ENCODE results near the gene PRAMEF8.
"Not testable (repeated sequence)": the region's sequence is repeated elsewhere in the genome, so short reads cannot be mapped to it uniquely, and the experiment has no call there.

The PRAMEF8 gene

DNA sequence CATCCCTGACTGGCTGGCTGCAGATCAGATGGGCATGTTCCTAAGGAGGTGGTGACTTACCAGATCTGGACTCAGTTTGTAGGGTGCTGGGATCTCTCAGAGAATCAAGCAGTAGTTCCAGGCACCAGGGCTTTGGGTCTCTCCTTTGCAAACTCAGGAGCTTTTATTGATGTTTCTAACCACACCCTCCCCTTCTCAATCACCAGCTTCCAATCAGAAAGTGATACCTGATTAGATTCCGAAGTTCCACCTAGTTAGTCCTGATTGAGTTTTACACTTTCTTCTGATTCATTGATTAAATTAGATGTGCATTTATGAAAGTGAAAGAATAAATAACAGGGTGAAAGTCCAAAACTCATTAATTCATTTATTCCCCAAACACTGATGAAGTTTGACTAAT lies at the start of gene PRAMEF8:
TSS of gene PRAMEF8 (minus strand) at position 101 of the 400 bp plus-strand sequence. CDS start 1,046 bp downstream, outside the sequence.
- DNase-seq (ENCODE audit: low read depth in 2 of 2) = not testable (repeated sequence)

DNA sequence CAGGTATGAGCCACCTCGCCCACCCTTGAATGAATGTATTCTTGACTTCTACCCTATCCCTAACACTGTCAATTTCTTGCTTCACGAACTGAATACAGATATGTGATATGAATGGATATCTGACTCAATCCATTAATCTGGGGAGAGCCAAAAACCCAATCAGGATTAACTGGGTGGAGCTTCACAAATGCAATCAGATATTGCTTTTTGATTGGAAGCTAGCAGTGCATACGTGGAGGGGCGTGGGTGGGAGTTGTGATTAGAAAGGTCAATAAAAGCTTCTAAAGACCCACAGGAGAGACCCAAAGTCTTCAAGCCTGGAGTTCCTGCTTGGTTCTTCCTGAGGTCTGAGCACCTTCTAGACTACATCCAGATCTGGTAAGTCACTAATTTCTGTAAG lies 30.3 kb upstream of the PRAMEF8 start, which contains the start of gene PRAMEF15:
TSS of gene PRAMEF15 (plus strand) at position 301 of the 400 bp plus-strand sequence. CDS start 2,827 bp downstream, outside the sequence.
- DNase-seq (ENCODE audit: low read depth in 2 of 2) = not testable (repeated sequence)

DNA sequence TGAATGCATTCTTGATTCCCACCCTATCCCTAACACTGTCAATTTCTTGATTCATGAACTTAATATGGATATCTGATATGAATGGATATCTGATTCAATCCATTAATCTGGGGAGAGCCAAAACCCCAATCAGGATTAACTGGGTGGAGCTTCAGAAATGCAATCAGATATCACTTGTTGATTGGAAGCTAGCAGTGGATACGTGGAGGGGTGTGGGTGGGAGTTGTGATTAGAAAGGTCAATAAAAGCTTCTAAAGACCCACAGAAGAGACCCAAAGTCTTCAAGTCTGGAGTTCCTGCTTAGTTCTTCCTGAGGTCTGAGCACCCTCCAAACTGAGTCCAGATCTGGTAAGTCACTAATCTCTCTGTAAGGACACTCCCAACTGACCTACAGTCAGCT lies 18.3 kb upstream of the PRAMEF8 start, which contains the start of gene PRAMEF33:
TSS of gene PRAMEF33 (plus strand) at position 301 of the 400 bp plus-strand sequence. CDS start 2,416 bp downstream, outside the sequence.
- DNase-seq (ENCODE audit: low read depth in 2 of 2) = not testable (repeated sequence)

DNA sequence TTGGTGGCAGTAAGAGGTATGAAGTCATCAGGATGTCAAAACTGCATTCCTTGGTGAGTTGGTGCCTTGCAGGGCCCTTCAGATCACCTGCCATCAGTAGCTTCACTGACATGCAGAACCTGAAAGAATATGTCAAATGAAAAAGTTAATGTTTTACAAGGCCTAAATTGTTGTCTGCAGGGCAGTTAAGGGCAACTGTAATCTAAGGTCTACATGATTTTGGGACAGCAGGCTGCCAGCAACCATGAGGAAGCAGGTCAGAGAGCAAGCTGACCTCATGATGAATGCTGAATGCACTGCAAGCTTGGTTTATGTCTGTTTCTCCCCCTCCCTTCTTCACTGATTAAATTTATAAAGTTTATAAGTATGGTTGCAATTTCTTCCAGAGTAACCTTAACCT lies 17.3 kb upstream of the PRAMEF8 start:
- DNase-seq (ENCODE audit: low read depth in 2 of 2) = not testable (repeated sequence)

DNA sequence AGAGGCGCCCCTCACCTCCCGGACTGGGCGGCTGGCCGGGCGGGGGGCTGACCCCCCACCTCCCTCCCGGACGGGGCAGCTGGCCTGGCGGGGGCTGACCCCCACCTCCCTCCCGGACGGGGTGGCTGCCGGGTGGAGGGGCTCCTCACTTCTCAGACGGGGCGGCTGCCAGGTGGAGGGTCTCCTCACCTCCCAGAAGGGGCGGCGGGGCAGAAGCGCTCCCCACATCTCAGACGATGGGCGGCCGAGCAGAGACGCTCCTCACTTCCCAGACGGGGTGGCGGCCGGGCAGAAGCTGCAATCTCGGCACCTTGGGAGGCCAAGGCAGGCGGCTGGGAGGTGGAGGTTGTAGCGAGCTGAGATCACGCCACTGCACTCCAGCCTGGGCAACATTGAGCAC lies 13.8 kb upstream of the PRAMEF8 start:
- not testable (repeated sequence) for DNase-seq (ENCODE audit: low read depth in 2 of 2)

DNA sequence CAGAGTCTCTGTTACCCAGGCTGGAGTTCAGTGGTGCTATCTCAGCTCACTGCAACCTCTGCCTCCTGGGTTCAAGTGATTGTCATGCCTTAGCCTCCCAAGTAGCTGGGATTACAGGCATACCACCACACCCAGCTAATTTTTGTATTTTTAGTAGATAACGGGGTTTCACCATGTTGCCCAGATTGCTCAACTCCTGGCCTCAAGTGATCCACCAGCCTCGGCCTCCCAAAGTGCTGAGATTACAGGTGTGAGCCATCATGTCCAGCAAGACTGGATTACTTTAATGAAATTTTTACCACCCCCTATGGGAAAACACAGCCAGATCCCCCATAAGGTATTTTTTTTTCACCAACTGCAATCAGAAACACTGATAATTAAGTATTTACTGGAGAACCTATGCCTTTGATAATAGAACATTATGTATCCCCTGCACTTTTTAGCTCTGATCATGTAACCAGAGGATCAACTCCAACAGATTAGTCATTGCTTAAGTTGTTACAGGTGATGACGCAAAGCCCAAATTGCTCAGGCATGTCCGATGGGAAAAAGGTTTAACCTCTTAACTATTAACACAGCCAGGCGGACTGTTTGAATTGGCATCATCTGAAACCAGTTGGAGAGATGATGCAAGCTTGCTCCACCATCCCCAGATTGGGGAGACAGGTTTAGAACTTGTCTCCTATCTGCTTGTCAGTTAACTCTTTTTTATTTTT lies 12.4 kb upstream of the PRAMEF8 start:
- DNase-seq (ENCODE audit: low read depth in 2 of 2) = not testable (repeated sequence)

DNA sequence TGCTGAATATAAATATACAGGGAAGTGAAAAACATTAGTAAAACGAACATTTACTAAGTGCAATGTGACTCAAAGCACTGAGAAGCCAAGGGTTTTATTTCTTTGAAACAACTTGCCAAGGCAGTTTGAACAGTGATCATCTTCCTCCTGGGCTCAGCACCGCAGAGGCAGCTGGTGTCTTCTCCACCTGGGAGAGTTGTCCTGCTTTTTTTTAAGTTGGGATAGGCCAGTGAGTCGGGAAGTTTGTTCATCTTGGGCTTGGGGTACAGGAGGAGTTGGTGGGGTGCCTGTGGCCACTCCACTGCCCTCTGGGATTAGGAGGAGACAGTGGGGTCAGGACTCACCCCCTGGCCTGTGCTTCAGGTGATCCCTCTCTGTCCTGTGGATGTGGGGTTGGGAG lies 4.1 kb upstream of the PRAMEF8 start:
- DNase-seq (ENCODE audit: low read depth in 2 of 2) = not testable (repeated sequence)

DNA sequence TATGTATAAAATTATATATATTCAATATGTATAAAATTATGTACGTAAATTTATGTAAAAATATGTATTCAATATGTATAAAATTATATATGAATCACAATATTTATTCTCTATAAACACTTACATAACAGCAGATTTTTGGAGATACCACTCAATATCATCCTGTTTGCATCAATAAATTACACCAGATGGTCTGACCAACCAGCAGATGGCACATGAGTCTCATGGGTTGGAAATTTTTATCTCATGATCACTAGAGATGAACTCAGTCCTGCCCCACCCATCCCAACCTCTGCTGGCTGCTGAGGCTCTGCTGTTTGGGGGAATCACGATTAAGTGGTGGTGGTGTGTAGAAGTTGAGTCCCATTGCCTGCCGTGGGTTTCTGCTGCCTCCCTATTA lies 5.3 kb downstream of the PRAMEF8 start:
- not testable (repeated sequence) for DNase-seq (ENCODE audit: low read depth in 2 of 2)

DNA sequence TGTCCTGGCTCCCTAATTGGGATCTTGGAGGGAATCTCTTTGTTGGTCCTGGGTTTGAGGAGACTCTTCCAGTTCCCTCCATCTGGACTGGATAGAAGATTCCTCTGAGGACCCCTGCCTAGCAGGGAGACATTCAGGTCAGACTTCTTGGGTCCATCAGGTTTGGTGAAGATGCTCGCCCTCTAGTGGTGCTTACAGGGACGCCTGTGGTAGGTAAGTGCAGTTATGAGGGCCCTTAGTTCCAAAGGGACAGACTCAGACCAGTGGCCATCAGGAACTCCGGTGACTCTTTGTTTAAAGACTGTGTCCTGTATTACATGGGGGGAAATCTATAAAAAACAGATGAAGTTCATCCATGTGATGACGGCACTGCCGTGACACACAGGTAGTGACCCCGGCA lies 7.9 kb downstream of the PRAMEF8 start:
- not testable (repeated sequence) for DNase-seq (ENCODE audit: low read depth in 2 of 2)

DNA sequence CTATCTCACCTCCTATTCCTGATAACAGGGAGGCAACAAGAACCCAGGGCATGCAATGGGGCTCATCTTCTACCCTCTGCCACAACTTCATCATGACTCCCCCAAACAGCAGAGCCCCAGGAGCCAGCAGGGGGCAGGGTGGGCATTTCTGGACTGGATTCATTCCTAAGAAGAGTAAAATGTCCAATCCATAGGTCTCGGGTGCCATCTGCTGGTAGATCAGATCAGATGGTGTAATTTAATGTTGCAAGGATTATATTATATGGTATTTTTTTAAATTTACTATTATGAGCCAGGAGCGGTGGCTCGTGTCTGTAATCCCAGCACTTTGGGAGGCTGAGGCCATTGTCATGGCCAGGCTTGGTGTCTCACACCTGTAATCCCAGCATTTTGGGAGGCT lies 19.8 kb downstream of the PRAMEF8 start:
- DNase-seq (ENCODE audit: low read depth in 2 of 2) = not testable (repeated sequence)

DNA sequence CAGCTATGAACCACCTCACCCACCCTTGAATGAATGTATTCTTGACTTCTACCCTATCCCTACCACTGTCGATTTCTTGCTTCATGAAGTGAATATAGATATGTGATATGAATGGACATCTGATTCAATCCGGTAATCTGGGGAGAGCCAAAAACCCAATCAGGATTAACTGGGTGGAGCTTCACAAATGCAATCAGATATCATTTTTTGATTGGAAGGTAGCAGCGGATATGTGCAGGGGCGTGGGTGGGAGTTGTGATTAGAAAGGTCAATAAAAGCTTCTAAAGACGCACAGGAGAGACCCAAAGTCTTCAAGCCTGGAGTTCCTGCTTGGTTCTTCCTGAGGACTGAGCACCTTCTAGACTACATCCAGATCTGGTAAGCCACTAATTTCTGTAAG lies 31.0 kb downstream of the PRAMEF8 start, which contains the start of gene PRAMEF5:
TSS of gene PRAMEF5 (plus strand) at position 301 of the 400 bp plus-strand sequence. CDS start 5,071 bp downstream, outside the sequence.
- DNase-seq (ENCODE audit: low read depth in 2 of 2) = not testable (repeated sequence)

DNA sequence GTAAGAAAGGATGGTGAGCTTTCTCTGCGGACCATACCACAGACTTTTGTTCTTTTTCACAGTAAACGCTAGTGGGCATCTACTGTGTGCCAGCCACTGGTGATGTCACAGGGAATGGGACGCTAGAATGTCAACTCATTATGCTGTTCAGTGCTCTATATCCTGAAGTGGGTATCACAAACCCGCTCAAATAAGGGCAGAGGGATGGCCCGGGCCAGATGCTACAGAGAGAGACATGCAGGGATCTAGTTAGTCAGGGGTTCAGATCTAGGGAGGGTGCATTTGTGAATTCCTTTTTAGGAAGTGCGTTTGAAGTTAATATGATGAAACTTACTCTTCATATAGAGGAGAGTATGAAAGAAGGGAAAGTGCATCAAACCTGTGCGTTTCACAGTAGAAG lies 37.8 kb downstream of the PRAMEF8 start:
- not testable (repeated sequence) for DNase-seq (ENCODE audit: low read depth in 2 of 2)

DNA sequence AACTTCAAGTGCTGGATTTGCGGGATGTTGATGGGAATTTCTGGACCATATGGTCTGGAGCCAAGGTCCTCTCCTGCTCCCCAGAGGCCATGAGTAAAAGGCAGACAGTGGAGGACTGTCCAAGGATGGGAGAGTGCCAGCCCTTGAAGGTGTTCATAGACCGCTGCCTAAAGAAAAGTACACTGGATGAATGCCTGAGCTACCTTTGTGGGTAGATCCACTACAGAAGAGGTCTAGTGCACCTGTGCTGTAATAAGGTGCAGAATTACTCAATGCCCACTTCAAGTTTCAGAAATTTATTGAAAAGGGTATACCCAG lies 38.4 kb downstream of the PRAMEF8 start:
- DNase-seq (ENCODE audit: low read depth in 2 of 2) = not testable (repeated sequence)

DNA sequence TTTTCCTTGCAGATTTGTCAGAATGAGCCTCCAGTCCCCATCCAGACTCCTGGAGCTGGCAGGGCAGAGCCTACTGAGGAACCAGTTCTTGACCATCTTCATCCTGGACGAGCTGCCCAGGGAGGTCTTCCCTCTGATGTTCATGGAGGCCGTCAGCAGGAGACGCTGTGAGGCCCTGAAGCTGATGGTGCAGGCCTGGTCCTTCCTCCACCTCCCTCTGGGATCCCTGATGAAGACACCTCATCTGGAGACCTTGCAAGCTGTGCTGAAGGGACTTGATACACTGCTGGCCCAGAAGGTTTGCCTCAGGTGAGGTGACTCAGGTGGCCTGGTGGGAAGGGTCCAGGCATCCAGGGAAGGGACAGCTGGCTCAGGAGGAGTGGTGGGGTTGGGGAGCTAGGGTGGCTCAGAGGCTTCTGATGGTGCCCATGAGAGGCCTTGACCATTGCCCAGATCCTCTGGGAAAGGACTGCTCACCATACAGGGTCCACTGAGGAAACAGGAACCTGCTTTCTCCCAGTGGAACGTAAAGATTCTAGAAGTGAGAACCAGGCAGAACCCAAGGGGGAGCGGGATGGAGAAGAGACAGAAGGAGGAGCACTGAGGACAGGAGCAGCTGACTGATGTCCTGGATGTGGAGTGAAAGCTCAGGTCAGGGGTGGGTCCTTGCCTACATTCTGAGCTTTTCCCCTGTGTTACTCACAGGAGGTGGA lies 38.9 kb downstream of the PRAMEF8 start:
- DNase-seq (ENCODE audit: low read depth in 2 of 2) = not testable (repeated sequence)

DNA sequence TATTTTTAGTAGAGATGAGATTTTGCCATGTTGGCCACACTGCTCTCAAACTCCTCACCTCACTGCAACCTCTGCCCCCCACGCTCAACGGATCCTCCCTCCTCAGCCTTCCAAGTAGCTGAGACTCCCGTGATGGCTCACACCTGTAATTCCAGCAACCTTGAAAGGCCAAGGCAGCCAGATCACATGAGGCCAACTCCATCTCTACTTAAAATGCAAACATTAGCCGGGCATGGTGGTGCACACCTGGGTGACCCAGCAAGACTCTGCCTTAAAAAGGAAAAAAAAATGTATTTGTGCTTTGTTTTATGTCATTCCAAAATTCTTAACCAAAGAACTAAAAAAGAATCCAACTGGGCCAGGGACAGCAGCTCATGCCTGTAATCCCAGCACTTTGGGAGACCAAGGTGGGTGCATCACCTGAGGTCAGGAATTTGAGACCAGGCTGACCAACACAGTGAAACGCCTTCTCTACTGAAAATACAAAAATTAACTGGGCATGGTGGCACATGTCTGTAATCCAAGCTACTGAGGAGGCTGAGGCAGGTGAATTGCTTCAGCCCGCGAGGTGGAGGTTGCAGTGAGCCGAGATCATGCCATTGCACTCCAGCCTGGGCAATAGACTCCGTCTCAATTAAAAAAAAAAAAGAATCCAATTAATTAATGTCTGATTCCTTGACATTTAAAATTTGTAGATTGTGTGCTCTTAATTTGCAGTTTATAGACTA lies 41.2 kb downstream of the PRAMEF8 start:
- DNase-seq (ENCODE audit: low read depth in 2 of 2) = not testable (repeated sequence)

DNA sequence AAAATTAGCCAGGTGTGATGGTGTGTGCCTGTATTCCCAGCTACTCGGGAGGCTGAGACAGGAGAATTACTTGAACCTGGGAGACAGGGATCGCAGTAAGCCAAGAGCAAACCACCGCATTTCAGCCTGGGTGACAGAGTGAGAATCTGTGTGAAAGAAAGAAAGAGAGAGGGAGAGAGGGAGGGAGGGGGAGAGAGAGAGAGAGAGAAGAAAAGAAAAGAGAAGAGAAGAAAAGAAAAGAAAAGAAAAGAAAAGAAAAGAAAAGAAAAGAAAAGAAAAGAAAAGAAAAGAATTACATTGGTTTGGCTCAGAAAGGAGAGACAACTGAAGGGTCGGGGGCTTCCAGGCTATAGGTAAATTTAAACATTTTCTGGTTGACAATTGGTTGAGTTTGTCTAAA lies 45.3 kb downstream of the PRAMEF8 start:
- not testable (repeated sequence) for DNase-seq (ENCODE audit: low read depth in 2 of 2)

DNA sequence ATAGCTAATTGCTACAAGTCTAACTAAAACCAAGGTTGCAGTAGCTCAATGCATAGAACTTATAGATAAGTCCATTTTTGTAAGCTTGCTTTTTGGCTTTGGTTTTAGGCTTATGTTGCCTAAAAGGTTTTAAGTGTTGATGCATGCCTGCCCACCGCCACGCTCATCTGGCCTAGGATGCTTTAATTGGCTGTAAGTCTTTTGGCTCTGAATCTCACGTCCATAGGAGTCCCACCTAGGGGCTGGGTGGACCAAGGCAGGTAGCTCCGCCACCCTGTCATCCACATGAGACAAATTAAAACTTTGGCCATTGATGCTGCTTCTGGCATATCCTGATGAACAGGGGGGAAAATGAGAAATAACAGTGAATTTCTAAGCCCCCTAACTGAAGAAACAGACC lies 47.4 kb downstream of the PRAMEF8 start:
- not testable (repeated sequence) for DNase-seq (ENCODE audit: low read depth in 2 of 2)

DNA sequence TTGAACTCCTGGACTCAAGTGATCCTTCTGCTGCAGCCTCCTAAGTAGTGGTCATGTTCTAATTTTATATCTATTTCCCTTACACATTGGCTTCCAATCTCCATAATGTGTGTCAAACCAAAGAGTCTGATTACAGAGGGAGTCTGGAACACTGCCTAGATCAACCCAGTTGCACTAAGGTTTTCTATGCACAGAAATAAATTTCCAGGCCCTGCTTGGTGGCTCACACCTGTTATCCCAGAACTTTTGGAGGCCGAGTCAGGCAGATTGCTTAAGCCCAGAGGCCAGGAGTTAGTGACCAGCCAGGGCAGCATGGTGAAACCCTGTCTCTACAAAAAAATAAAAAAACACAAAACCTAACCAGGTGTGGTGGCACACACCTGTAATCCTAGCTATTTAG lies 50.9 kb downstream of the PRAMEF8 start:
- not testable (repeated sequence) for DNase-seq (ENCODE audit: low read depth in 2 of 2)

DNA sequence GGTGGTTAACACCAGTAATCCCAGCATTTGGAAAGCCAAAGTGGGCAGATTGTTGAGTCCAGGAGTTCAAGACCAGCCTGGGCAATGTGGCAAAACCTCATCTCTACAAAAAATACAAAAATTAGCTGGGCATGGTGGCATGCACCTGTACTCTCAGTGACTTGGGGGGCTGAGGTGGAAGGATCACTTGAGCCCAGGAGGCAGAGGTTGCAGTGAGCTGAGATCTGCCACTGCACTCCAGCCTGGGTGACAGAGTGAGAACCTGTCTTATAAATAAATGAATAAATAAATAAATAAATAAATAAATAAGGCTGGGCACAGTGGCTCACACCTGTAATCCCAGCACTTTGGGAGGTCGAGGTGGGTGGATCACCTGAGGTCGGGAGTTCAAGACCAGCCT lies 52.9 kb downstream of the PRAMEF8 start:
- not testable (repeated sequence) for DNase-seq (ENCODE audit: low read depth in 2 of 2)

Measured in stimulated activated CD4-positive, alpha-beta T cell treated with anti-CD3 and anti-CD28 coated beads, Interleukin-4, amount 100 ng/mL, for 48 hours (primary cell).